A549 (cell line): ENCODE measurements around the gene MMP17. TPM values are rescaled to one million over a fixed set of nuclear protein-coding genes. Genes with fewer than 3 reads are reported as not detected.

Source experiments
- ATAC-seq, 2 experiments: fragments of 200-7000 bp in 1 of 2; fragments of >200 bp in 1 of 2; cut with Nextera tagmentation in 1 of 2; cut with Tn5 transposase in 1 of 2; 3 replicates each; pipeline versions ENCODE4 v1.8.0 to v1.9.1; 2018 to 2020; ENCODE audit warnings: mild to moderate bottlenecking in 1 of 2, moderate library complexity in 1 of 2
- CTCF ChIA-PET: fragments of 300-600 bp; sonication (Branson Sonifier 250); formaldehyde crosslinking; extraction: SDS; loops from one replicate; lab custom pipeline; 2021; ENCODE audit warnings: antibody characterized with exemption, inconsistent platforms; lab: Yijun Ruan, JAX
- POLR2A ChIA-PET: fragments of 350-600 bp; formaldehyde crosslinking; extraction: SDS; loops from one replicate; lab custom pipeline; 2021; ENCODE audit warnings: antibody characterized with exemption, inconsistent platforms; lab: Yijun Ruan, JAX
- DNase-seq, 2 experiments: peaks; one replicate each; pipeline versions ENCODE4 v3.0.0 to v3.0.0-alpha.2; 2011 to 2016; ENCODE audit warnings: low read depth in 1 of 2, low spot score in 1 of 2
- FAIRE-seq: peaks from 2 replicates; lab custom pipeline; 2011; peaks lifted over from hg19 to GRCh38; lab: Jason Lieb, UNC
- H3K27ac ChIP-seq, 2 experiments: fragments of >200 bp; sonication (Bioruptor Twin); formaldehyde crosslinking; 3 replicates each; pipeline ENCODE4 v1.5.1; 2016 to 2017
- H3K4me1 ChIP-seq: fragments of >200 bp; sonication (Bioruptor Twin); formaldehyde crosslinking; 3 replicates; pipeline ENCODE4 v1.6.1; 2016
- H3K4me2 ChIP-seq: fragments of >200 bp; sonication (Bioruptor Twin); formaldehyde crosslinking; 3 replicates; pipeline ENCODE4 v1.6.1; 2016
- H3K4me3 ChIP-seq: fragments of >200 bp; sonication (Bioruptor Twin); formaldehyde crosslinking; 3 replicates; pipeline ENCODE4 v1.5.1; 2016
- H3K9me3 ChIP-seq: fragments of >200 bp; sonication (Bioruptor Twin); formaldehyde crosslinking; 3 replicates; pipeline ENCODE4 v1.6.1; 2016
- ATOH8 ChIP-seq: fragments of 250-450 bp; sonication (Bioruptor Pico); IDR thresholded peaks from 2 replicates; pipeline ENCODE4 v1.5.0; 2020; ENCODE audit warnings: low read depth, mild to moderate bottlenecking, moderate library complexity
- BCL3 ChIP-seq: fragments of >200 bp; sonication (Bioruptor Twin); formaldehyde crosslinking; IDR thresholded peaks from 3 replicates; pipeline ENCODE4 v1.6.1; 2016
- CTCF ChIP-seq: fragments of >200 bp; sonication (Bioruptor Twin); formaldehyde crosslinking; IDR thresholded peaks from 3 replicates; pipeline ENCODE4 v1.5.1; 2016
- E2F6 ChIP-seq: IDR thresholded peaks from 2 replicates; pipeline ENCODE4 v1.6.1; 2012; ENCODE audit warnings: low read depth, borderline replicate concordance
- EHF ChIP-seq: fragments of 250-450 bp; sonication (Bioruptor Pico); IDR thresholded peaks from 2 replicates; pipeline ENCODE4 v1.5.0; 2020; ENCODE audit warnings: mild to moderate bottlenecking
- FOSB ChIP-seq: fragments of 250-450 bp; sonication (Bioruptor Pico); IDR thresholded peaks from 2 replicates; pipeline ENCODE4 v1.5.0; 2020; ENCODE audit warnings: mild to moderate bottlenecking, moderate library complexity
- GATA3 ChIP-seq: IDR thresholded peaks from 2 replicates; pipeline ENCODE4 v1.6.1; 2012; ENCODE audit warnings: borderline replicate concordance
- HDAC2 ChIP-seq: fragments of 200-600 bp; sonication (generic); IDR thresholded peaks from 2 replicates; pipeline ENCODE4 v1.6.1; 2016
- HES2 ChIP-seq: fragments of >200 bp; sonication (Bioruptor Twin); formaldehyde crosslinking; IDR thresholded peaks from 2 replicates; pipeline ENCODE4 v1.6.1; 2016
- HOXB13 ChIP-seq: fragments of 250-450 bp; sonication (Bioruptor Pico); IDR thresholded peaks from 2 replicates; pipeline ENCODE4 v1.5.0; 2020; ENCODE audit warnings: low read depth, mild to moderate bottlenecking, moderate library complexity
- JUN ChIP-seq, 2 experiments: fragments of >200 bp; sonication (Bioruptor Twin); formaldehyde crosslinking; IDR thresholded peaks; 2 replicates in 1 of 2; 3 replicates in 1 of 2; pipeline ENCODE4 v1.6.1; 2016 to 2017
- JUNB ChIP-seq: fragments of >200 bp; sonication (Bioruptor Twin); formaldehyde crosslinking; IDR thresholded peaks from 2 replicates; pipeline ENCODE4 v1.6.1; 2016
- KDM1A ChIP-seq: fragments of 200-600 bp; sonication (generic); IDR thresholded peaks from 2 replicates; pipeline ENCODE4 v1.6.1; 2016; ENCODE audit warnings: low read depth, mild to moderate bottlenecking
- MAFK ChIP-seq: fragments of 450-650 bp; IDR thresholded peaks from 2 replicates; pipeline ENCODE4 v1.6.1; 2014; ENCODE audit not compliant: partially characterized antibody
- MYC ChIP-seq: IDR thresholded peaks from 2 replicates; pipeline ENCODE4 v1.6.1; 2012; ENCODE audit warnings: mild to moderate bottlenecking, inconsistent platforms, low read length, improper control_type of control experiment, borderline replicate concordance
- NFE2L2 ChIP-seq: fragments of 150-350 bp; conservative IDR thresholded peaks from 2 replicates; pipeline ENCODE4 v1.6.1; 2014; ENCODE audit warnings: low read length
- NR3C1 ChIP-seq: fragments of >200 bp; sonication (Bioruptor Twin); formaldehyde crosslinking; IDR thresholded peaks from 3 replicates; pipeline ENCODE4 v1.6.1; 2017
- PBX3 ChIP-seq: IDR thresholded peaks from 2 replicates; pipeline ENCODE4 v1.6.1; 2012
- RARB ChIP-seq: fragments of 250-450 bp; sonication (Bioruptor Pico); IDR thresholded peaks from 2 replicates; pipeline ENCODE4 v1.8.0; 2021; ENCODE audit warnings: mild to moderate bottlenecking, moderate library complexity
- RCOR1 ChIP-seq: fragments of 150-350 bp; IDR thresholded peaks from 2 replicates; pipeline ENCODE4 v1.6.1; 2014; ENCODE audit warnings: antibody characterized with exemption, low read length, low read depth
- RFX5 ChIP-seq: fragments of 450-650 bp; IDR thresholded peaks from 2 replicates; pipeline ENCODE4 v1.7.1; 2014; ENCODE audit warnings: antibody characterized with exemption, mild to moderate bottlenecking, moderate library complexity
- SMC3 ChIP-seq: fragments of >200 bp; sonication (Bioruptor Twin); formaldehyde crosslinking; IDR thresholded peaks from 3 replicates; pipeline ENCODE4 v1.6.1; 2018; ENCODE audit warnings: inconsistent platforms
- USF2 ChIP-seq: fragments of 450-650 bp; IDR thresholded peaks from 2 replicates; pipeline ENCODE4 v1.6.1; 2014; ENCODE audit warnings: antibody characterized with exemption
- ZFP36 ChIP-seq: fragments of 450-650 bp; IDR thresholded peaks from 2 replicates; pipeline ENCODE4 v1.6.1; 2014; ENCODE audit warnings: borderline replicate concordance; ENCODE audit not compliant: partially characterized antibody
- ZSCAN20 ChIP-seq: fragments of 250-450 bp; sonication (Bioruptor Pico); IDR thresholded peaks from 2 replicates; pipeline ENCODE4 v1.8.0; 2022; ENCODE audit warnings: mild to moderate bottlenecking, moderate library complexity
- whole genome bisulfite sequencing: methylation state at CpG from one replicate; pipeline ENCODE4 v1.1.6; 2017; ENCODE audit errors: missing lambda C conversion rate; 5-methylcytosine and 5-hydroxymethylcytosine counted together
- polyA plus RNA-seq, 4 experiments: library from polyadenylated mRNA; depleted of rRNA in 3 of 4; stranded (reverse); fragments of >200 nt; fragmentation: RNase III in 1 of 4; extraction: RNeasy Plus Mini Kit Qiagen cat#74134 plus additional on column Dnase treatment in 1 of 4; gene quantifications; 2 replicates in 3 of 4; 3 replicates in 1 of 4; pipeline ENCODE4 v1.2.3, GENCODE V29; 2011 to 2017

MMP17 gene
- polyA plus RNA-seq, 2 of the 4 experiments (the other 2 are of a cell fraction), result 6.2 to 7.9 TPM

GRCh38 chr12:131862994-131863710 lies 35.0 kb downstream of the MMP17 start (continued):
- TF ChIP-seq KDM1A (no peak), JUN (IDR thresholded peaks at IDR 0.05) (no peak; a peak in 1 of 5 replicates), FOSB (CRISPR knock-in tag) (no peak), HOXB13 (CRISPR knock-in tag) (no peak), ZSCAN20 (CRISPR knock-in tag) (no peak), CTCF (no peak), HDAC2 (no peak), BCL3 (no peak)

GRCh38 chr12:131863711-131864396 lies 35.7 kb downstream of the MMP17 start:
- CTCF ChIA-PET, result interaction anchor here (0.7 to 5.1 kb wide), 4 partner anchors 13 to 49 kb away, joined by 3 to 43 read pairs (median 10); no protein-coding TSS in a partner anchor
- 75% methylated on average over 24 of the region's 24 CpGs for WGBS
- peak overlapping the region; percentile 96 for H3K27ac ChIP-seq
- peak overlapping the region; percentile 68 for H3K4me2 ChIP-seq
- H3K4me1 ChIP-seq, result peaks cover 64% of the 10 kb centered on the region
- POLR2A ChIA-PET, result interaction anchor here (1.3 kb wide), 1 partner anchor 86 kb away, joined by 4 read pairs; the partner anchor contains the start of gene EP400
- ATAC-seq (no peak), FAIRE-seq (no peak), DNase-seq (peak in 1 of 2 experiments; percentile 53)
- no peaks in the 10 kb centered on the region for H3K9me3 ChIP-seq
- TF ChIP-seq HOXB13 (CRISPR knock-in tag) (peak; percentile 24; the same call in 1 of the 2 replicates), E2F6 (no peak), EHF (CRISPR knock-in tag) (0 out of 2 replicates have a peak, but pooled peaks have one; percentile 31), ATOH8 (CRISPR knock-in tag) (0 out of 2 replicates have a peak, but pooled peaks have one; percentile 8)
- no peak overlapping the region for H3K4me3 ChIP-seq

GRCh38 chr12:131864469-131864868 lies 36.3 kb downstream of the MMP17 start:
- Histone ChIP-seq H3K27ac (peak overlapping the region; percentile 96), H3K4me1 (peaks cover 63% of the 10 kb centered on the region), H3K4me3 (no peak overlapping the region), H3K9me3 (no peaks in the 10 kb centered on the region), H3K4me2 (peak overlapping the region; percentile 62)
- CTCF ChIA-PET, result interaction anchor here (1.0 to 3.2 kb wide), 3 partner anchors 14 to 53 kb away, joined by 3 to 17 read pairs (median 4); no protein-coding TSS in a partner anchor
- DNase-seq, result no peak
- WGBS, result 85% methylated on average over 8 of the region's 8 CpGs
- FAIRE-seq, result no peak
- ATAC-seq, result no peak
- POLR2A ChIA-PET, result interaction anchor here (0.7 to 1.6 kb wide), 4 partner anchors 32 to 85 kb away, joined by 4 to 6 read pairs (median 4); partner anchors contain the start of gene EP400
- no peak for TF ChIP-seq MYC
- no peak for TF ChIP-seq HES2
- TF ChIP-seq MAFK, result no peak
- TF ChIP-seq SMC3, result no peak
- no peak for TF ChIP-seq GATA3
- no peak for TF ChIP-seq USF2
- TF ChIP-seq BCL3, result no peak
- TF ChIP-seq NR3C1, result no peak
- no peak for TF ChIP-seq NFE2L2
- TF ChIP-seq EHF (CRISPR knock-in tag), result no peak
- no peak for TF ChIP-seq JUNB
- TF ChIP-seq RARB (CRISPR knock-in tag), result no peak
- TF ChIP-seq RCOR1, result no peak
- TF ChIP-seq RFX5, result no peak
- TF ChIP-seq ZFP36, result no peak
- TF ChIP-seq PBX3, result no peak
